ENCODE measurements around the gene ATP6V0A1.

- TF ChIP-seq CTCF (conservative IDR thresholded peaks at IDR 0.05; ENCODE audit: low read depth, low read length) (no peak), MXI1 (IDR thresholded peaks at IDR 0.05; ENCODE audit: borderline replicate concordance, low read depth, low read length) (no peak), NFE2L2 (IDR thresholded peaks at IDR 0.05; ENCODE audit: low read depth, low read length) (no peak), RAD21 (IDR thresholded peaks at IDR 0.05; ENCODE audit: low read length) (no peak), USF2 (IDR thresholded peaks at IDR 0.05; ENCODE audit: low read depth, low read length) (no peak), MAFK (IDR thresholded peaks at IDR 0.05; ENCODE audit: low read depth, low read length) (no peak), CEBPB (IDR thresholded peaks at IDR 0.05; ENCODE audit: low read depth, low read length) (no peak), POLR2A (IDR thresholded peaks at IDR 0.05; ENCODE audit: low read depth, low read length) (no peak), RFX5 (IDR thresholded peaks at IDR 0.05; ENCODE audit: low read depth, low read length) (no peak), SMC3 (IDR thresholded peaks at IDR 0.05; ENCODE audit: low read depth, low read length) (no peak), BHLHE40 (IDR thresholded peaks at IDR 0.05; ENCODE audit: low read depth, low read length) (no peak), ELK1 (IDR thresholded peaks at IDR 0.05; ENCODE audit: borderline replicate concordance, low read depth, low read length) (no peak)
Measured at GRCh38 chr17:42568341-42569111, 109.8 kb downstream of the ATP6V0A1 start.

All from IMR-90 (cell line).